Measurements from ENCODE around the gene MYO1C. TPM values are rescaled to one million over a fixed set of nuclear protein-coding genes. Genes with fewer than 3 reads are reported as not detected.

MYO1C gene
- total and polyA plus RNA-seq, 12 donors = 11.6 to 103 (median 71.3) TPM

- intact Hi-C loops (cut with DNase I) = no loop called here
- Histone ChIP-seq H3K27me3 (no peaks in the 10 kb centered on the region), H3K4me3 (peak overlapping the region in 2 of 4 donors; percentile 55 to 81), H3K9me3 (replicated peaks in 1 of 3) (no peaks in the 10 kb centered on the region), H3K4me1 (replicated peaks in 1 of 2) (peaks cover 20 to 37% of the 10 kb centered on the region in 2 donors), H3K36me3 (replicated peaks in 1 of 2) (peaks cover 0 to 20% of the 10 kb centered on the region in 2 donors), H3K27ac (peak overlapping the region in 4 of 5 donors; percentile 59 to 97 (median 86))
- 2 to 14% (median 7%) methylated on average over 2 to 19 of the region's 19 CpGs for WGBS, 4 donors
- TF ChIP-seq POLR2A (IDR thresholded peaks at IDR 0.05) = no peak
- TF ChIP-seq, protein P1, sequence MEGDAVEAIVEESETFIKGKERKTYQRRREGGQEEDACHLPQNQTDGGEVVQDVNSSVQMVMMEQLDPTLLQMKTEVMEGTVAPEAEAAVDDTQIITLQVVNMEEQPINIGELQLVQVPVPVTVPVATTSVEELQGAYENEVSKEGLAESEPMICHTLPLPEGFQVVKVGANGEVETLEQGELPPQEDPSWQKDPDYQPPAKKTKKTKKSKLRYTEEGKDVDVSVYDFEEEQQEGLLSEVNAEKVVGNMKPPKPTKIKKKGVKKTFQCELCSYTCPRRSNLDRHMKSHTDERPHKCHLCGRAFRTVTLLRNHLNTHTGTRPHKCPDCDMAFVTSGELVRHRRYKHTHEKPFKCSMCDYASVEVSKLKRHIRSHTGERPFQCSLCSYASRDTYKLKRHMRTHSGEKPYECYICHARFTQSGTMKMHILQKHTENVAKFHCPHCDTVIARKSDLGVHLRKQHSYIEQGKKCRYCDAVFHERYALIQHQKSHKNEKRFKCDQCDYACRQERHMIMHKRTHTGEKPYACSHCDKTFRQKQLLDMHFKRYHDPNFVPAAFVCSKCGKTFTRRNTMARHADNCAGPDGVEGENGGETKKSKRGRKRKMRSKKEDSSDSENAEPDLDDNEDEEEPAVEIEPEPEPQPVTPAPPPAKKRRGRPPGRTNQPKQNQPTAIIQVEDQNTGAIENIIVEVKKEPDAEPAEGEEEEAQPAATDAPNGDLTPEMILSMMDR (IDR thresholded peaks at IDR 0.05) = peak in 3 of 6 experiments; percentile 10 to 15 (median 11)
- DNase-seq = peak in 4 of 7 donors; percentile 25 to 49 (median 41)
These were observed 7.6 kb downstream of the MYO1C start for GRCh38 chr17:1484676-1485422.

GRCh38 chr17:1484060-1484535 is 8.4 kb downstream of the MYO1C start:
- no peaks in the 10 kb centered on the region for H3K9me3 ChIP-seq (replicated peaks in 1 of 3)
- peak overlapping the region in 1 of 5 donors; percentile 97 for H3K27ac ChIP-seq
- 92 to 98% (median 94%) methylated on average over 24 to 29 of the region's 29 CpGs for WGBS, 4 donors
- peaks cover 0 to 27% of the 10 kb centered on the region in 2 donors for H3K36me3 ChIP-seq (replicated peaks in 1 of 2)
- TF ChIP-seq, protein P1 (IDR thresholded peaks at IDR 0.05) = no peak
- no peaks in the 10 kb centered on the region for H3K27me3 ChIP-seq
- H3K4me3 ChIP-seq = no peak overlapping the region
- H3K4me1 ChIP-seq (replicated peaks in 1 of 2) = peaks cover 20 to 37% of the 10 kb centered on the region in 2 donors
- peak in 1 of 7 donors; percentile 45 for DNase-seq
- intact Hi-C loops (cut with DNase I) = no loop called here

DNA sequence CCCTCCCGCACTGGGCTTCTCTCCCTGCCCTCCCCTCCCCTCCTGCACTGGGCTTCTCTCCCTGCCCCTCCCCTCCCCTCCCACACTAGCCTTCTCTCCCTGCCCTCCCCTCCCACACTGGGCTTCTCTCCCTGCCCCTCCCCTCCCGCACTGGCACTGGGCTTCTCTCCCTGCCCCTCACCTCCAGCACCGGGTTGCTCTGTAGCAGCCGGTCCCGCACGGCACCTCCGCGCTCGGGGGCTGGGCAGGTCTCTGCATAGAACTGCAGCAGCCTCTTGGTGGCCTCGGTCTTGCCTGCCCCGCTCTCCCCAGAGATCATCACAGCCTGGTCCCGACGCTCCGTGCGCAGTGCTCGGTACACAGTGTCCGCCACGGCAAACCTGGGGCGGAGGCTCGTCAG is 9.8 kb downstream of the MYO1C start:
- intact Hi-C loops (cut with DNase I) = no loop called here
- Histone ChIP-seq H3K9me3 (replicated peaks in 1 of 3) (no peaks in the 10 kb centered on the region), H3K4me3 (no peak overlapping the region), H3K4me1 (replicated peaks in 1 of 2) (peaks cover 11 to 27% of the 10 kb centered on the region in 2 donors), H3K27ac (peak overlapping the region in 1 of 5 donors; percentile 5), H3K27me3 (no peaks in the 10 kb centered on the region), H3K36me3 (replicated peaks in 1 of 2) (peaks cover 0 to 41% of the 10 kb centered on the region in 2 donors)
- TF ChIP-seq, protein P1 (IDR thresholded peaks at IDR 0.05) = no peak
- no peak for TF ChIP-seq POLR2A (IDR thresholded peaks at IDR 0.05)
- peak in 2 of 7 donors; percentile 41 to 67 for DNase-seq
- 0 to 90% (median 72%) methylated on average over 1 to 20 of the region's 20 CpGs for WGBS, 4 donors

- no peak for DNase-seq
- peaks cover 0 to 51% of the 10 kb centered on the region in 2 donors for H3K36me3 ChIP-seq (replicated peaks in 1 of 2)
These were observed 10.8 kb downstream of the MYO1C start for GRCh38 chr17:1481736-1482135.

More at GRCh38 chr17:1481736-1482135, 10.8 kb downstream of the MYO1C start:
- no peak overlapping the region for H3K4me3 ChIP-seq
- intact Hi-C loops (cut with DNase I) = no loop called here
- H3K27ac ChIP-seq = no peak overlapping the region
- no peaks in the 10 kb centered on the region for H3K27me3 ChIP-seq
- TF ChIP-seq POLR2A (IDR thresholded peaks at IDR 0.05) = no peak
- TF ChIP-seq, protein P1 (IDR thresholded peaks at IDR 0.05) = no peak
- H3K9me3 ChIP-seq (replicated peaks in 1 of 3) = no peaks in the 10 kb centered on the region
- 69 to 86% (median 82%) methylated on average over 11 of the region's 11 CpGs for WGBS, 4 donors
- H3K4me1 ChIP-seq (replicated peaks in 1 of 2) = peaks cover 6 to 17% of the 10 kb centered on the region in 2 donors
